OCI-LY7 (cell line): ENCODE data around the gene SRL.

Experiments
- CTCF ChIP-seq: fragments of 200-600 bp; sonication (generic); conservative IDR thresholded peaks from 2 replicates; pipeline ENCODE4 v1.5.1; 2014; ENCODE audit warnings: mild to moderate bottlenecking, antibody characterized with exemption, low read length, moderate library complexity, mixed read lengths
- EZH2phosphoT487 ChIP-seq: fragments of 200-600 bp; sonication (generic); IDR thresholded peaks from 2 replicates; pipeline ENCODE4 v1.6.1; 2018; ENCODE audit warnings: low read depth, borderline replicate concordance, mild to moderate bottlenecking, mixed run types, antibody characterized with exemption, low read length, moderate library complexity, mixed read lengths

- TF ChIP-seq CTCF (no peak), EZH2phosphoT487 (no peak)
Observed at GRCh38 chr16:4176906-4177417, 64.9 kb downstream of the SRL start.
